HEK293 (cell line): Measurements from ENCODE around the gene FAM98C.
A peak's percentile ranks its signal among the peaks of the same experiment; 100 is the strongest.
"Not testable (repeated sequence)": the region's sequence is repeated elsewhere in the genome, so short reads cannot be mapped to it uniquely, and the experiment has no call there.

Experiments used
- CTCF ChIA-PET: fragments of 350-600 bp; formaldehyde crosslinking; extraction: SDS; loops from one replicate; lab custom pipeline; 2021; ENCODE audit warnings: antibody characterized with exemption; lab: Yijun Ruan, JAX
- POLR2A ChIA-PET: fragments of 300-600 bp; formaldehyde crosslinking; extraction: SDS; loops from one replicate; lab custom pipeline; 2020; ENCODE audit warnings: antibody characterized with exemption, inconsistent platforms; lab: Yijun Ruan, JAX
- H3K27ac ChIP-seq: fragments of 200-500 bp; sonication (Bioruptor generic); 2 replicates; pipeline ENCODE4 v1.5.1; 2014; ENCODE audit warnings: low read depth, low read length, control low read depth, inconsistent platforms; ENCODE audit errors: extremely low read depth
- H3K36me3 ChIP-seq, 2 experiments: fragments of 200-500 bp in 1 of 2; sonication (Bioruptor generic) in 1 of 2; 1 replicate in 1 of 2; 2 replicates in 1 of 2; pipeline ENCODE4 v1.5.1; 2014 to 2017; ENCODE audit warnings: inconsistent platforms in 2 of 2, low read length in 2 of 2; ENCODE audit not compliant: control insufficient read depth in 2 of 2, insufficient read depth in 1 of 2
- H3K4me1 ChIP-seq: fragments of 200-500 bp; sonication (Bioruptor generic); 2 replicates; pipeline ENCODE4 v1.5.1; 2014; ENCODE audit warnings: mild to moderate bottlenecking, low read length, inconsistent platforms; ENCODE audit not compliant: control insufficient read depth, insufficient read depth
- H3K4me3 ChIP-seq: 2 replicates; pipeline ENCODE4 v1.5.1; 2011; ENCODE audit warnings: low read depth, mild to moderate bottlenecking, control low read depth, low read length, moderate library complexity
- H3K9me3 ChIP-seq: fragments of 200-500 bp; sonication (Bioruptor generic); 2 replicates; pipeline ENCODE4 v1.5.1; 2014; ENCODE audit warnings: low read depth, low read length, inconsistent platforms; ENCODE audit not compliant: control insufficient read depth, insufficient read depth
- MYNN ChIP-seq: fragments of 450-650 bp; formaldehyde crosslinking; IDR thresholded peaks from 2 replicates; pipeline ENCODE4 v1.5.1; 2016; ENCODE audit warnings: missing biosample characterization, missing genetic modification characterization, borderline replicate concordance
- PRDM4 ChIP-seq: fragments of 450-650 bp; formaldehyde crosslinking; IDR thresholded peaks from 2 replicates; pipeline ENCODE4 v1.5.1; 2017; ENCODE audit warnings: missing biosample characterization, missing genetic modification characterization
- ZNF146 ChIP-seq: fragments of 450-650 bp; formaldehyde crosslinking; IDR thresholded peaks from 2 replicates; pipeline ENCODE4 v1.5.1; 2016; ENCODE audit warnings: missing biosample characterization, missing genetic modification characterization
- ZNF19 ChIP-seq: fragments of 450-650 bp; formaldehyde crosslinking; IDR thresholded peaks from 2 replicates; pipeline ENCODE4; 2016; ENCODE audit warnings: missing biosample characterization, missing genetic modification characterization, low read depth
- ZNF214 ChIP-seq: fragments of 450-650 bp; formaldehyde crosslinking; IDR thresholded peaks from 2 replicates; pipeline ENCODE4 v1.5.1; 2017; ENCODE audit warnings: missing biosample characterization, mild to moderate bottlenecking, missing genetic modification characterization, borderline replicate concordance
- ZNF404 ChIP-seq: fragments of 450-650 bp; formaldehyde crosslinking; IDR thresholded peaks from 2 replicates; pipeline ENCODE4 v1.5.1; 2017; ENCODE audit warnings: missing biosample characterization, missing genetic modification characterization
- ZNF426 ChIP-seq: fragments of 450-650 bp; formaldehyde crosslinking; IDR thresholded peaks from 2 replicates; pipeline ENCODE4 v1.5.1; 2017; ENCODE audit warnings: missing biosample characterization, missing genetic modification characterization, mild to moderate bottlenecking, inconsistent platforms, moderate library complexity
- ZNF558 ChIP-seq: fragments of 450-650 bp; formaldehyde crosslinking; IDR thresholded peaks from 2 replicates; pipeline ENCODE4 v1.5.1; 2016; ENCODE audit warnings: missing biosample characterization, missing genetic modification characterization
- ZNF585B ChIP-seq: fragments of 450-650 bp; formaldehyde crosslinking; IDR thresholded peaks from 2 replicates; pipeline ENCODE4 v1.5.1; 2016; ENCODE audit warnings: missing biosample characterization, missing genetic modification characterization
- ZNF621 ChIP-seq: fragments of 450-650 bp; formaldehyde crosslinking; IDR thresholded peaks from 2 replicates; pipeline ENCODE4 v1.5.1; 2017; ENCODE audit warnings: missing biosample characterization, missing genetic modification characterization
- ZNF658 ChIP-seq: fragments of 450-650 bp; formaldehyde crosslinking; IDR thresholded peaks from 2 replicates; pipeline ENCODE4; 2016; ENCODE audit warnings: missing biosample characterization, missing genetic modification characterization
- ZNF660 ChIP-seq: fragments of 450-650 bp; IDR thresholded peaks from 2 replicates; pipeline ENCODE4 v1.5.1; 2018; ENCODE audit warnings: missing biosample characterization, mild to moderate bottlenecking, missing genetic modification characterization
- ZXDB ChIP-seq: fragments of 450-650 bp; formaldehyde crosslinking; IDR thresholded peaks from 2 replicates; pipeline ENCODE4 v1.5.1; 2016; ENCODE audit warnings: missing biosample characterization, missing genetic modification characterization
- TF ChIP-seq, protein P1 (sequence below): fragments of 450-650 bp; formaldehyde crosslinking; IDR thresholded peaks from 2 replicates; pipeline ENCODE4 v1.5.1; 2016; ENCODE audit warnings: missing biosample characterization, missing genetic modification characterization
- TF ChIP-seq, protein P2 (sequence below): fragments of 450-650 bp; formaldehyde crosslinking; IDR thresholded peaks from 2 replicates; pipeline ENCODE4 v1.5.1; 2016; ENCODE audit warnings: missing biosample characterization, missing genetic modification characterization
- TF ChIP-seq, protein P3 (sequence below): fragments of 450-650 bp; formaldehyde crosslinking; IDR thresholded peaks from 2 replicates; pipeline ENCODE4 v1.5.1; 2016; ENCODE audit warnings: missing biosample characterization, missing genetic modification characterization

The FAM98C gene

GRCh38 chr19:38427035-38427677 lies 24.3 kb downstream of the FAM98C start:
- POLR2A ChIA-PET, H3K9me3 ChIP-seq, H3K4me1 ChIP-seq, H3K36me3 ChIP-seq, H3K27ac ChIP-seq, H3K4me3 ChIP-seq: not testable (repeated sequence)
- peak; percentile 72 for TF ChIP-seq PRDM4 (tag by site-specific recombination)
- CTCF ChIA-PET: interaction anchor here (0.6 to 1.1 kb wide), 4 partner anchors 24 to 647 kb away, joined by 3 to 6 read pairs (median 4); partner anchors contain the start of gene FAM98C

DNA sequence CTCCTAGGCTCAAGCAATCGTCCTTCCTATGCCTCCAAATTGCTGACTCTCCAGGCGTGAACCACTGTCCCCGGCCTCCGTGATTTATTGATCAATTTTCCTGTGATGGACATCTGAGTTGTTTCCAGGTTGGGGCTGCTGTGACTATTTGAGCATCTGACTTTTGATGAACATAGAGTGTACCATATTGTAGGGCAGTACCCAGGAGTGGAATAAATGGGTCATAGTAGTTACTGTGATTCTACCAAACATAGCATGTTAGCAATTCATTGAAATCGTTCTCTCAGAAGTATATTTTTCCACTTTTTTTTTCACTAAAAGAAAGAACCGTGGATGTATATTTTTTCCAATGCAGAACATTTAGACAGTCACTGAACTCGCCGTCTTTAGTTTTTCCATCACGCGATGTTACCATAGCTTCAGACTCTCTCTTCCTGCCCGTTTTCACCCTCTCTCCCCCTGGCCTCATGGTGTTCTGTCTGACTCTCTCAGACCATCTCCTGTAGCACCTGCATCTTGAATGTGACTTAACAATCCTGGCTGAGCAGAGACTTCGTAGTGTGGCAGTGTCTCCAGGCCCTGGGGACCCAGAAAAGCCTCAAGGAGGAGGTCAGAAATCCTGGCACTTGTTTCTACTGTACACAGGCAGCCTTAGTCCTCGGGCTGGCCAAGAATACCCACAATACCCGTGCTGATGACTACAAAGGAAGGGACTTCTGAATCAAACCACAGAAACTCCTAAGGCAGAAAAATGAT lies 26.3 kb downstream of the FAM98C start:
- ChIA-PET CTCF (interaction anchor here (0.8 kb wide), 1 partner anchor 27 kb away, joined by 3 read pairs; the partner anchor contains the start of gene FAM98C), POLR2A (no interaction called here)
- Histone ChIP-seq H3K27ac (no peak overlapping the region), H3K36me3 (no peaks in the 10 kb centered on the region; a peak in 1 of 3 replicates), H3K4me1 (peaks cover 2% of the 10 kb centered on the region; the same call in 1 of the 2 replicates), H3K9me3 (no peaks in the 10 kb centered on the region), H3K4me3 (no peak overlapping the region)
- TF ChIP-seq ZNF660 (no peak), ZNF146 (tag by site-specific recombination) (no peak), ZNF19 (tag by site-specific recombination) (no peak), ZXDB (tag by site-specific recombination) (no peak), ZNF214 (tag by site-specific recombination) (no peak), ZNF658 (tag by site-specific recombination) (no peak), ZNF621 (no peak), ZNF558 (tag by site-specific recombination) (no peak), ZNF426 (tag by site-specific recombination) (no peak), ZNF404 (tag by site-specific recombination) (no peak), ZNF585B (tag by site-specific recombination) (no peak), MYNN (tag by site-specific recombination) (no peak)
- TF ChIP-seq, protein P1, sequence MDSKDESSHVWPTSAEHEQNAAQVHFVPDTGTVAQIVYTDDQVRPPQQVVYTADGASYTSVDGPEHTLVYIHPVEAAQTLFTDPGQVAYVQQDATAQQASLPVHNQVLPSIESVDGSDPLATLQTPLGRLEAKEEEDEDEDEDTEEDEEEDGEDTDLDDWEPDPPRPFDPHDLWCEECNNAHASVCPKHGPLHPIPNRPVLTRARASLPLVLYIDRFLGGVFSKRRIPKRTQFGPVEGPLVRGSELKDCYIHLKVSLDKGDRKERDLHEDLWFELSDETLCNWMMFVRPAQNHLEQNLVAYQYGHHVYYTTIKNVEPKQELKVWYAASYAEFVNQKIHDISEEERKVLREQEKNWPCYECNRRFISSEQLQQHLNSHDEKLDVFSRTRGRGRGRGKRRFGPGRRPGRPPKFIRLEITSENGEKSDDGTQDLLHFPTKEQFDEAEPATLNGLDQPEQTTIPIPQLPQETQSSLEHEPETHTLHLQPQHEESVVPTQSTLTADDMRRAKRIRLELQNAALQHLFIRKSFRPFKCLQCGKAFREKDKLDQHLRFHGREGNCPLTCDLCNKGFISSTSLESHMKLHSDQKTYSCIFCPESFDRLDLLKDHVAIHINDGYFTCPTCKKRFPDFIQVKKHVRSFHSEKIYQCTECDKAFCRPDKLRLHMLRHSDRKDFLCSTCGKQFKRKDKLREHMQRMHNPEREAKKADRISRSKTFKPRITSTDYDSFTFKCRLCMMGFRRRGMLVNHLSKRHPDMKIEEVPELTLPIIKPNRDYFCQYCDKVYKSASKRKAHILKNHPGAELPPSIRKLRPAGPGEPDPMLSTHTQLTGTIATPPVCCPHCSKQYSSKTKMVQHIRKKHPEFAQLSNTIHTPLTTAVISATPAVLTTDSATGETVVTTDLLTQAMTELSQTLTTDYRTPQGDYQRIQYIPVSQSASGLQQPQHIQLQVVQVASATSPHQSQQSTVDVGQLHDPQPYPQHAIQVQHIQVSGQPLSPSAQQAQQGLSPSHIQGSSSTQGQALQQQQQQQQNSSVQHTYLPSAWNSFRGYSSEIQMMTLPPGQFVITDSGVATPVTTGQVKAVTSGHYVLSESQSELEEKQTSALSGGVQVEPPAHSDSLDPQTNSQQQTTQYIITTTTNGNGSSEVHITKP (tag by site-specific recombination): no peak
- TF ChIP-seq, protein P2, sequence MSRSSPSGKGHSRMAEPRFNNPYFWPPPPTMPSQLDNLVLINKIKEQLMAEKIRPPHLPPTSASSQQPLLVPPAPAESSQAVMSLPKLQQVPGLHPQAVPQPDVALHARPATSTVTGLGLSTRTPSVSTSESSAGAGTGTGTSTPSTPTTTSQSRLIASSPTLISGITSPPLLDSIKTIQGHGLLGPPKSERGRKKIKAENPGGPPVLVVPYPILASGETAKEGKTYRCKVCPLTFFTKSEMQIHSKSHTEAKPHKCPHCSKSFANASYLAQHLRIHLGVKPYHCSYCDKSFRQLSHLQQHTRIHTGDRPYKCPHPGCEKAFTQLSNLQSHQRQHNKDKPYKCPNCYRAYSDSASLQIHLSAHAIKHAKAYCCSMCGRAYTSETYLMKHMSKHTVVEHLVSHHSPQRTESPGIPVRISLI (tag by site-specific recombination): no peak
- TF ChIP-seq, protein P3, sequence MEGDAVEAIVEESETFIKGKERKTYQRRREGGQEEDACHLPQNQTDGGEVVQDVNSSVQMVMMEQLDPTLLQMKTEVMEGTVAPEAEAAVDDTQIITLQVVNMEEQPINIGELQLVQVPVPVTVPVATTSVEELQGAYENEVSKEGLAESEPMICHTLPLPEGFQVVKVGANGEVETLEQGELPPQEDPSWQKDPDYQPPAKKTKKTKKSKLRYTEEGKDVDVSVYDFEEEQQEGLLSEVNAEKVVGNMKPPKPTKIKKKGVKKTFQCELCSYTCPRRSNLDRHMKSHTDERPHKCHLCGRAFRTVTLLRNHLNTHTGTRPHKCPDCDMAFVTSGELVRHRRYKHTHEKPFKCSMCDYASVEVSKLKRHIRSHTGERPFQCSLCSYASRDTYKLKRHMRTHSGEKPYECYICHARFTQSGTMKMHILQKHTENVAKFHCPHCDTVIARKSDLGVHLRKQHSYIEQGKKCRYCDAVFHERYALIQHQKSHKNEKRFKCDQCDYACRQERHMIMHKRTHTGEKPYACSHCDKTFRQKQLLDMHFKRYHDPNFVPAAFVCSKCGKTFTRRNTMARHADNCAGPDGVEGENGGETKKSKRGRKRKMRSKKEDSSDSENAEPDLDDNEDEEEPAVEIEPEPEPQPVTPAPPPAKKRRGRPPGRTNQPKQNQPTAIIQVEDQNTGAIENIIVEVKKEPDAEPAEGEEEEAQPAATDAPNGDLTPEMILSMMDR (tag by site-specific recombination): no peak
